ENCODE measurements around the gene ARHGAP1. TPM values are rescaled to one million over a fixed set of nuclear protein-coding genes. Genes with fewer than 3 reads are reported as not detected.

ARHGAP1 gene
- total and polyA plus RNA-seq, 12 donors: 18.7 to 125 (median 70.2) TPM

GRCh38 chr11:46727952-46728658 is 27.7 kb upstream of the ARHGAP1 start:
- 70 to 94% (median 91%) methylated on average over 9 to 17 of the region's 17 CpGs for WGBS, 4 donors
- H3K9me3 ChIP-seq (replicated peaks in 1 of 3): no peaks in the 10 kb centered on the region
- H3K27ac ChIP-seq: no peak overlapping the region
- no peaks in the 10 kb centered on the region for H3K4me1 ChIP-seq (replicated peaks in 1 of 2)
- TF ChIP-seq CTCF (IDR thresholded peaks at IDR 0.05): no peak
- TF ChIP-seq POLR2A (IDR thresholded peaks at IDR 0.05): no peak
- no peaks in the 10 kb centered on the region for H3K36me3 ChIP-seq (replicated peaks in 1 of 2)
- DNase-seq: peak in 1 of 7 donors; percentile 5
- no peaks in the 10 kb centered on the region for H3K27me3 ChIP-seq
- intact Hi-C loops (cut with DNase I): no loop called here
- no peak overlapping the region for H3K4me3 ChIP-seq

GRCh38 chr11:46726206-46726862 is 25.9 kb upstream of the ARHGAP1 start:
- 85 to 94% (median 90%) methylated on average over 16 to 26 of the region's 26 CpGs for WGBS, 4 donors
- intact Hi-C loops (cut with DNase I): no loop called here
- no peak overlapping the region for H3K27ac ChIP-seq
- no peaks in the 10 kb centered on the region for H3K4me1 ChIP-seq (replicated peaks in 1 of 2)
- TF ChIP-seq CTCF (IDR thresholded peaks at IDR 0.05): no peak
- TF ChIP-seq POLR2A (IDR thresholded peaks at IDR 0.05): no peak
- H3K36me3 ChIP-seq (replicated peaks in 1 of 2): no peaks in the 10 kb centered on the region
- H3K27me3 ChIP-seq: no peaks in the 10 kb centered on the region
- no peak for DNase-seq
- H3K4me3 ChIP-seq: no peak overlapping the region
- no peaks in the 10 kb centered on the region for H3K9me3 ChIP-seq (replicated peaks in 1 of 3)

- intact Hi-C loops (cut with DNase I): no loop called here
- Histone ChIP-seq H3K36me3 (replicated peaks in 1 of 2) (no peaks in the 10 kb centered on the region), H3K4me3 (no peak overlapping the region), H3K27ac (no peak overlapping the region), H3K9me3 (replicated peaks in 1 of 3) (no peaks in the 10 kb centered on the region), H3K27me3 (no peaks in the 10 kb centered on the region), H3K4me1 (replicated peaks in 1 of 2) (no peaks in the 10 kb centered on the region)
- TF ChIP-seq POLR2A (IDR thresholded peaks at IDR 0.05) (no peak), CTCF (IDR thresholded peaks at IDR 0.05) (no peak)
- no peak for DNase-seq
- 86 to 94% (median 88%) methylated on average over 15 to 19 of the region's 19 CpGs for WGBS, 4 donors
These were observed 25.2 kb upstream of the ARHGAP1 start for GRCh38 chr11:46725338-46726205.

GRCh38 chr11:46724088-46724487 is 23.7 kb upstream of the ARHGAP1 start:
- TF ChIP-seq POLR2A (IDR thresholded peaks at IDR 0.05) (no peak), CTCF (IDR thresholded peaks at IDR 0.05) (no peak)
- H3K4me1 ChIP-seq (replicated peaks in 1 of 2): no peaks in the 10 kb centered on the region
- intact Hi-C loops (cut with DNase I): no loop called here
- DNase-seq: no peak
- no peak overlapping the region for H3K27ac ChIP-seq
- H3K9me3 ChIP-seq (replicated peaks in 1 of 3): no peaks in the 10 kb centered on the region
- H3K36me3 ChIP-seq (replicated peaks in 1 of 2): no peaks in the 10 kb centered on the region
- no peak overlapping the region for H3K4me3 ChIP-seq
- 74 to 81% (median 76%) methylated on average over 7 to 8 of the region's 8 CpGs for WGBS, 4 donors
- no peaks in the 10 kb centered on the region for H3K27me3 ChIP-seq

All from adrenal gland (tissue), 12 donors.